ENCODE results near the gene FGF10.

FGF10 gene

GRCh38 chr5:44265713-44266112 lies 123.5 kb downstream of the FGF10 start:
- H3K36me3 ChIP-seq (replicated peaks; ENCODE audit: insufficient read depth, low read length): no peaks in the 10 kb centered on the region
- TF ChIP-seq CTCF (IDR thresholded peaks at IDR 0.05; ENCODE audit: low read length): no peak
- no peak for TF ChIP-seq EZH2 (optimal IDR thresholded peaks at IDR 0.05; ENCODE audit: low read depth, low read length)
- no peak for TF ChIP-seq EZH2phosphoT487 (IDR thresholded peaks at IDR 0.05; ENCODE audit: low read length)
- H3K4me2 ChIP-seq (ENCODE audit: low read depth, low read length): no peak overlapping the region
- no peaks in the 10 kb centered on the region for H4K20me1 ChIP-seq (ENCODE audit: insufficient read depth, low read length)
- H3K9me3 ChIP-seq (replicated peaks; ENCODE audit: insufficient read depth, low read length): no peaks in the 10 kb centered on the region
- H3K4me1 ChIP-seq (ENCODE audit: low read length): no peaks in the 10 kb centered on the region
- no peak overlapping the region for H2AFZ ChIP-seq (ENCODE audit: low read length)
- no peaks in the 10 kb centered on the region for H3K9me2 ChIP-seq (replicated peaks; ENCODE audit: insufficient read depth, low read length)
- no peak overlapping the region for H3K4me3 ChIP-seq (ENCODE audit: low read length)
- DNase-seq: no peak
- no peaks in the 10 kb centered on the region for H3K79me2 ChIP-seq (ENCODE audit: low read length)
- no peaks in the 10 kb centered on the region for H3F3A ChIP-seq (ENCODE audit: insufficient read depth, low read length)
- H3K9ac ChIP-seq (ENCODE audit: low read length): no peak overlapping the region
- H3K27ac ChIP-seq (ENCODE audit: low read length): no peak overlapping the region
- no peaks in the 10 kb centered on the region for H3K27me3 ChIP-seq (replicated peaks; ENCODE audit: insufficient read depth, low read length)

- no peaks in the 10 kb centered on the region for H4K20me1 ChIP-seq (ENCODE audit: insufficient read depth, low read length)
- H3K9me2 ChIP-seq (replicated peaks; ENCODE audit: insufficient read depth, low read length): no peaks in the 10 kb centered on the region
- DNase-seq: no peak
- no peak overlapping the region for H3K4me2 ChIP-seq (ENCODE audit: low read depth, low read length)
- H3K4me1 ChIP-seq (ENCODE audit: low read length): no peaks in the 10 kb centered on the region
- H2AFZ ChIP-seq (ENCODE audit: low read length): no peak overlapping the region
- no peaks in the 10 kb centered on the region for H3F3A ChIP-seq (ENCODE audit: insufficient read depth, low read length)
- H3K9me3 ChIP-seq (replicated peaks; ENCODE audit: insufficient read depth, low read length): no peaks in the 10 kb centered on the region
- TF ChIP-seq EZH2phosphoT487 (IDR thresholded peaks at IDR 0.05; ENCODE audit: low read length): no peak
- H3K9ac ChIP-seq (ENCODE audit: low read length): no peak overlapping the region
- no peaks in the 10 kb centered on the region for H3K79me2 ChIP-seq (ENCODE audit: low read length)
- no peaks in the 10 kb centered on the region for H3K36me3 ChIP-seq (replicated peaks; ENCODE audit: insufficient read depth, low read length)
- no peak overlapping the region for H3K27ac ChIP-seq (ENCODE audit: low read length)
- no peak overlapping the region for H3K4me3 ChIP-seq (ENCODE audit: low read length)
- no peaks in the 10 kb centered on the region for H3K27me3 ChIP-seq (replicated peaks; ENCODE audit: insufficient read depth, low read length)
Measured at GRCh38 chr5:44260793-44261192, 128.4 kb downstream of the FGF10 start.

DNA sequence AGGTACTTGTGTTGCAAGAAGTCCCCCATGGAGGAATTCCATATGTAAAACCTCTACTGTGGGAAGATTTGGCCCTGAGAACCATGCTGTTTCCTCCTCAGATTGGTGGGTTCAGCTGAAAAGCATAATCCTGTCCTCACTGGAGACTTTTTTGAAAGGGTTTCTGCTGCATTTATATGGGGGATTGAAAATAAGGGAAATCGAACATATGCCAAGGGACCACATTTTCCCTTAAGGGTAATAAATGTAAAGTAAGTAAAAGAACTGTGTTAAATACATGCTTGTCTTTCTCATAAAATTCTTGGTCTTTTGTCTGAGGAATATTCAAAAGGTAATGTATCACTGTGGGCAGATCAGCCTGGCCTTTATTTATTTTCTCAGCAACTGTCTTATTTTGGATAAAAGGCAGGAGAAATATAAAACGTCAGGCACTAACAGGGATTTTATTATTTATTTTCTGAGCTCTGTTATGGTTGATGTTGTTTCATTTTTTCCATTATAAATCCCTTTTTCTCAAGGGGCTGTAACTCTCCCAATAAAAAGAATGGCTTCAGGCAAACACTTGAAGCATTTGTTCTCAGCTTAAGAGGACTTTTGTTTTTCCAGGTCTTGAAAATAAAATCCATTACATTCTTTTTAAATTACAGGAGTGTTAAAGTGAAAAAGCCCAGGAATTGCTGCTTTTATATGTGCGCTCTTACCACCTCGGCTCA lies 131.4 kb downstream of the FGF10 start:
- Histone ChIP-seq H3F3A (ENCODE audit: insufficient read depth, low read length) (no peaks in the 10 kb centered on the region), H2AFZ (ENCODE audit: low read length) (no peak overlapping the region), H3K27me3 (replicated peaks; ENCODE audit: insufficient read depth, low read length) (no peaks in the 10 kb centered on the region)

More for the DNA sequence above, 131.4 kb downstream of the FGF10 start:
- no peaks in the 10 kb centered on the region for H3K36me3 ChIP-seq (replicated peaks; ENCODE audit: insufficient read depth, low read length)
- H3K9ac ChIP-seq (ENCODE audit: low read length): no peak overlapping the region
- H3K9me3 ChIP-seq (replicated peaks; ENCODE audit: insufficient read depth, low read length): no peaks in the 10 kb centered on the region
- no peak overlapping the region for H3K4me2 ChIP-seq (ENCODE audit: low read depth, low read length)
- no peaks in the 10 kb centered on the region for H4K20me1 ChIP-seq (ENCODE audit: insufficient read depth, low read length)
- H3K27ac ChIP-seq (ENCODE audit: low read length): no peak overlapping the region
- H3K9me2 ChIP-seq (replicated peaks; ENCODE audit: insufficient read depth, low read length): no peaks in the 10 kb centered on the region
- H3K4me1 ChIP-seq (ENCODE audit: low read length): no peaks in the 10 kb centered on the region
- no peak for DNase-seq
- TF ChIP-seq CTCF (IDR thresholded peaks at IDR 0.05; ENCODE audit: low read length) (no peak), EZH2phosphoT487 (IDR thresholded peaks at IDR 0.05; ENCODE audit: low read length) (no peak), EZH2 (optimal IDR thresholded peaks at IDR 0.05; ENCODE audit: low read depth, low read length) (no peak)
- H3K79me2 ChIP-seq (ENCODE audit: low read length): no peaks in the 10 kb centered on the region
- no peak overlapping the region for H3K4me3 ChIP-seq (ENCODE audit: low read length)
